ENCODE measurements around the gene SULF2. TPM values are rescaled to one million over a fixed set of nuclear protein-coding genes. Genes with fewer than 3 reads are reported as not detected.
A peak's percentile ranks its signal among the peaks of the same experiment; 100 is the strongest.

Gene SULF2
- total and polyA plus RNA-seq, 2 of the 13 experiments (the other 11 are each of a cell fraction or from before 2014, with no cell fraction given) = 7.2 to 50.9 TPM

DNA sequence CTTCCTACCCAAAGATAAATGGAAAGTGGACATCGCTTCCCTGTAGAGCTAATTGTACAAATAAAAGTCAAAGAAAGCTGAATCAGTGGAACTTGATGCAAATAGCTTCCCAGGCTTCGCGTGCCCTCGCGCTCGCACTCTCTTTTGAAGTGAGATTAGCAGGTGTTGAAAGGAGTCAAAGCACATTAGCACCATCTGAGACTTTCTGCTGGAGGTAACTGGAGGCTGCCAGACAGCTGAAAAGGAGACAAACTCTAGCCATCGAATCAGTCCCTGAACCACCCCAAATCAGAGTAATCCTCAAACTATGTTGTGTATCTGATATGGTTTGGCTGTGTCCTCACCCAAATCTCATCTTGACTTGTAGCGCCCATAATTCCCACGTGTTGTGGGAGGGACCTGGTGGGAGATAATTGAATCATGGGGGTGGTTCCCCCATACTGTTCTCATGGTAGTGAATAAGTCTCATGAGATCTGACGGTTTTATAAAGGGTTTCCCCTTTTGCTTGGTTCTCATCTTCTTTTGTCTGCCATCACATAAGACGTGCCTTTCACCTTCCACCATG is 23.7 kb downstream of the SULF2 start:
- H3K79me2 ChIP-seq (ENCODE audit: insufficient read depth, low read length) = no peaks in the 10 kb centered on the region
- TF ChIP-seq ZNF780A (CRISPR knock-in tag; IDR thresholded peaks at IDR 0.05) = no peak
- TF ChIP-seq HMGXB3 (CRISPR knock-in tag; IDR thresholded peaks at IDR 0.05; ENCODE audit: borderline replicate concordance) = no peak
- no peak for TF ChIP-seq TRIM24 (CRISPR knock-in tag; IDR thresholded peaks at IDR 0.05)
- no peak for TF ChIP-seq HES4 (CRISPR knock-in tag; IDR thresholded peaks at IDR 0.05; ENCODE audit: borderline replicate concordance)
- 0 out of 2 replicates have a peak, but pooled peaks have one; percentile 35 for TF ChIP-seq ELF4 (CRISPR knock-in tag; IDR thresholded peaks at IDR 0.05; ENCODE audit: borderline replicate concordance)
- TF ChIP-seq CHCHD3 (CRISPR knock-in tag; IDR thresholded peaks at IDR 0.05) = 0 out of 2 replicates have a peak, but pooled peaks have one; percentile 27
- TF ChIP-seq, protein P1, sequence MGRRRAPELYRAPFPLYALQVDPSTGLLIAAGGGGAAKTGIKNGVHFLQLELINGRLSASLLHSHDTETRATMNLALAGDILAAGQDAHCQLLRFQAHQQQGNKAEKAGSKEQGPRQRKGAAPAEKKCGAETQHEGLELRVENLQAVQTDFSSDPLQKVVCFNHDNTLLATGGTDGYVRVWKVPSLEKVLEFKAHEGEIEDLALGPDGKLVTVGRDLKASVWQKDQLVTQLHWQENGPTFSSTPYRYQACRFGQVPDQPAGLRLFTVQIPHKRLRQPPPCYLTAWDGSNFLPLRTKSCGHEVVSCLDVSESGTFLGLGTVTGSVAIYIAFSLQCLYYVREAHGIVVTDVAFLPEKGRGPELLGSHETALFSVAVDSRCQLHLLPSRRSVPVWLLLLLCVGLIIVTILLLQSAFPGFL (CRISPR knock-in tag; IDR thresholded peaks at IDR 0.05) = no peak
- TF ChIP-seq, protein P2, sequence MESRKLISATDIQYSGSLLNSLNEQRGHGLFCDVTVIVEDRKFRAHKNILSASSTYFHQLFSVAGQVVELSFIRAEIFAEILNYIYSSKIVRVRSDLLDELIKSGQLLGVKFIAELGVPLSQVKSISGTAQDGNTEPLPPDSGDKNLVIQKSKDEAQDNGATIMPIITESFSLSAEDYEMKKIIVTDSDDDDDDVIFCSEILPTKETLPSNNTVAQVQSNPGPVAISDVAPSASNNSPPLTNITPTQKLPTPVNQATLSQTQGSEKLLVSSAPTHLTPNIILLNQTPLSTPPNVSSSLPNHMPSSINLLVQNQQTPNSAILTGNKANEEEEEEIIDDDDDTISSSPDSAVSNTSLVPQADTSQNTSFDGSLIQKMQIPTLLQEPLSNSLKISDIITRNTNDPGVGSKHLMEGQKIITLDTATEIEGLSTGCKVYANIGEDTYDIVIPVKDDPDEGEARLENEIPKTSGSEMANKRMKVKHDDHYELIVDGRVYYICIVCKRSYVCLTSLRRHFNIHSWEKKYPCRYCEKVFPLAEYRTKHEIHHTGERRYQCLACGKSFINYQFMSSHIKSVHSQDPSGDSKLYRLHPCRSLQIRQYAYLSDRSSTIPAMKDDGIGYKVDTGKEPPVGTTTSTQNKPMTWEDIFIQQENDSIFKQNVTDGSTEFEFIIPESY (CRISPR knock-in tag; IDR thresholded peaks at IDR 0.05) = peak; percentile 37; the same call in 1 of the 2 replicates
- TF ChIP-seq TBX3 (IDR thresholded peaks at IDR 0.05; ENCODE audit: borderline replicate concordance) = 0 out of 2 replicates have a peak, but pooled peaks have one; percentile 20
- H3K27ac ChIP-seq (ENCODE audit: extremely low read length, insufficient read depth, low read length) = no peak overlapping the region
- H3K4me2 ChIP-seq (ENCODE audit: low read depth, low read length) = no peak overlapping the region
- H4K20me1 ChIP-seq (ENCODE audit: insufficient read depth, low read length) = no peaks in the 10 kb centered on the region
- H3K9ac ChIP-seq (ENCODE audit: insufficient read depth, low read depth, low read length) = no peak overlapping the region
- H3K4me1 ChIP-seq (ENCODE audit: insufficient read depth, low read length) = peaks cover 18% of the 10 kb centered on the region
- peak; percentile 63 for FAIRE-seq
- H2AFZ ChIP-seq (ENCODE audit: low read length) = no peak overlapping the region
- no peak for DNase-seq (ENCODE audit: low spot score)
- no peaks in the 10 kb centered on the region for H3K9me3 ChIP-seq (ENCODE audit: low read length)
- no peaks in the 10 kb centered on the region for H3K27me3 ChIP-seq (ENCODE audit: control insufficient read depth in 1 of 2, insufficient read depth in 2 of 2, low read length in 2 of 2)
- BruUV-seq (replicated peaks) = no TSS peak
- ChIA-PET POLR2A (no interaction called here), CTCF (ENCODE audit: low intra/inter-chr PET ratio, low total read pairs) (no interaction called here)
- in situ Hi-C loops (cut with HindIII; ENCODE audit: extremely low pct_ligation_motif_present, low pct_unique_long_range_greater_than_20kb) = no loop called here
- no peak for ATAC-seq
- no peak overlapping the region for H3K4me3 ChIP-seq (replicated peaks in 1 of 3; ENCODE audit: insufficient read depth in 1 of 3, low read depth in 2 of 3, low read length in 3 of 3)
- no peaks in the 10 kb centered on the region for H3K36me3 ChIP-seq (replicated peaks in 1 of 2; ENCODE audit: control insufficient read depth in 1 of 2, insufficient read depth in 2 of 2, low read length in 2 of 2)
- intact Hi-C loops (cut with micrococcal nuclease; ENCODE audit: unreplicated experiment) = no loop called here
- WGBS (ENCODE audit: low lambda C conversion rate) = 78% methylated on average over 11 of the region's 11 CpGs

All from HepG2 (cell line).